NCI-H2196 (cell line): Measurements from ENCODE around the gene LIMS1.
A peak's percentile ranks its signal among the peaks of the same experiment; 100 is the strongest.
"Not testable (repeated sequence)": the region's sequence is repeated elsewhere in the genome, so short reads cannot be mapped to it uniquely, and the experiment has no call there.

Source experiments
- DNase-seq: peaks from one replicate; lab custom pipeline; 2025; ENCODE audit not compliant: unreplicated experiment; lab: John Stamatoyannopoulos, UW

The LIMS1 gene

GRCh38 chr2:108716971-108717370 is 182.7 kb downstream of the LIMS1 start:
- DNase-seq: not testable (repeated sequence)

- peak; percentile 98 for DNase-seq
These were observed 185.1 kb downstream of the LIMS1 start, which contains the start of gene RANBP2 for GRCh38 chr2:108719149-108720044. Gene RANBP2 (plus strand): TSS chr2:108719482. CDS start chr2:108719607, 125 bp downstream.

- not testable (repeated sequence) for DNase-seq
These were observed 191.8 kb downstream of the LIMS1 start for GRCh38 chr2:108726048-108726447.

GRCh38 chr2:108734656-108735055 is 200.4 kb downstream of the LIMS1 start:
- DNase-seq: not testable (repeated sequence)
